AG04450 (cell line): ENCODE results near the gene ACOT7. TPM values are rescaled to one million over a fixed set of nuclear protein-coding genes. Genes with fewer than 3 reads are reported as not detected.
"Not testable (repeated sequence)": the region's sequence is repeated elsewhere in the genome, so short reads cannot be mapped to it uniquely, and the experiment has no call there.

ENCODE experiments used
- CTCF ChIA-PET: fragments of 300-600, 350-600 bp; formaldehyde crosslinking; extraction: SDS; loops from one replicate; lab custom pipeline; 2022; ENCODE audit warnings: antibody characterized with exemption, inconsistent platforms; lab: Charles Lee
- POLR2A ChIA-PET: fragments of 350-600 bp; formaldehyde crosslinking; extraction: SDS; loops from one replicate; lab custom pipeline; 2021; ENCODE audit warnings: antibody characterized with exemption, inconsistent platforms; lab: Yijun Ruan, JAX
- DNase-seq: peaks from one replicate; pipeline ENCODE4 v3.0.0-alpha.2; 2011; ENCODE audit warnings: low read depth, low spot score
- H3K27ac ChIP-seq: one replicate; pipeline ENCODE4 v1.5.1; 2012; ENCODE audit warnings: low read depth, low read length, control low read depth
- H3K27me3 ChIP-seq: one replicate; pipeline ENCODE4 v1.6.0; 2012; ENCODE audit warnings: low read length; ENCODE audit not compliant: control insufficient read depth, insufficient read depth
- H3K4me3 ChIP-seq: 2 replicates; pipeline ENCODE4 v1.5.1; 2011; ENCODE audit warnings: mild to moderate bottlenecking, low read depth, low read length, control low read depth
- H3K9me3 ChIP-seq: 2 replicates; pipeline ENCODE4 v1.5.1; 2012; ENCODE audit warnings: low read length; ENCODE audit not compliant: control insufficient read depth, insufficient read depth
- CTCF ChIP-seq: IDR thresholded peaks from 2 replicates; pipeline ENCODE4 v1.5.1; 2011; ENCODE audit warnings: low read depth, low read length, control low read depth, inconsistent platforms
- polyA plus RNA-seq: library from polyadenylated mRNA; depleted of rRNA; stranded (reverse); fragments of >200 nt; gene quantifications from 2 replicates; pipeline ENCODE4 v1.2.3, GENCODE V29; 2011

Gene ACOT7
- polyA plus RNA-seq, 1 experiment = 80.1 TPM

GRCh38 chr1:6363085-6363884 is 30.3 kb downstream of the ACOT7 start:
- H3K27me3 ChIP-seq, H3K27ac ChIP-seq, DNase-seq, H3K4me3 ChIP-seq: not testable (repeated sequence)
- ChIA-PET CTCF (interaction anchor here (0.6 to 5.8 kb wide), 20 partner anchors 11 to 126 kb away, joined by 3 to 79 read pairs (median 4); no protein-coding TSS in a partner anchor), POLR2A (interaction anchor here (1.3 kb wide), 1 partner anchor 31 kb away, joined by 3 read pairs; the partner anchor contains the start of gene ACOT7)
- TF ChIP-seq CTCF = peak; percentile 54
- peaks cover 12% of the 10 kb centered on the region for H3K9me3 ChIP-seq

- Histone ChIP-seq H3K27me3 (no peaks in the 10 kb centered on the region), H3K27ac (no peak overlapping the region), H3K9me3 (no peaks in the 10 kb centered on the region), H3K4me3 (no peak overlapping the region)
- ChIA-PET POLR2A (interaction anchor here (0.5 to 0.6 kb wide), 2 partner anchors 15 to 45 kb away, joined by 4 to 5 read pairs; no protein-coding TSS in a partner anchor), CTCF (interaction anchor here (1.5 to 5.8 kb wide), 8 partner anchors 11 to 128 kb away, joined by 4 to 79 read pairs (median 13); no protein-coding TSS in a partner anchor)
- no peak for TF ChIP-seq CTCF
- no peak for DNase-seq
These were observed 32.3 kb downstream of the ACOT7 start for GRCh38 chr1:6361124-6361775.

GRCh38 chr1:6360517-6361070 is 33.0 kb downstream of the ACOT7 start:
- TF ChIP-seq CTCF = no peak
- no peak for DNase-seq
- Histone ChIP-seq H3K27me3 (no peaks in the 10 kb centered on the region), H3K4me3 (no peak overlapping the region), H3K27ac (peak overlapping the region; percentile 89), H3K9me3 (no peaks in the 10 kb centered on the region; the same call in 1 of the 2 replicates)
- POLR2A ChIA-PET = interaction anchor here (0.5 kb wide), 1 partner anchor 15 kb away, joined by 4 read pairs; no protein-coding TSS in a partner anchor
- CTCF ChIA-PET = interaction anchor here (0.6 to 5.8 kb wide), 6 partner anchors 22 to 113 kb away, joined by 3 to 79 read pairs (median 10); no protein-coding TSS in a partner anchor

GRCh38 chr1:6360117-6360496 is 33.5 kb downstream of the ACOT7 start:
- ChIA-PET POLR2A (no interaction called here), CTCF (interaction anchor here (0.6 to 5.8 kb wide), 6 partner anchors 23 to 113 kb away, joined by 3 to 79 read pairs (median 10); no protein-coding TSS in a partner anchor)
- Histone ChIP-seq H3K9me3 (no peaks in the 10 kb centered on the region; the same call in 1 of the 2 replicates), H3K4me3 (0 out of 2 replicates have a peak overlapping the region, but pooled peaks have one; percentile 4), H3K27ac (peak overlapping the region; percentile 89), H3K27me3 (no peaks in the 10 kb centered on the region)
- DNase-seq = no peak
- TF ChIP-seq CTCF = no peak
